Measurements from ENCODE around the gene CRLF2.

GRCh38 chrX:1159548-1159947 lies 52.9 kb downstream of the CRLF2 start:
- TF ChIP-seq CTCF (IDR thresholded peaks at IDR 0.05) (no peak), POLR2A (IDR thresholded peaks at IDR 0.05) (no peak)
